DOHH2 (cell line): ENCODE results near the gene TSPAN12.

Experiments
- H3F3A ChIP-seq: fragments of 200-600 bp; sonication (generic), shearing (Covaris generic); 2 replicates; pipeline ENCODE4 v1.6.0; 2016; ENCODE audit warnings: antibody characterized with exemption, mild to moderate bottlenecking; ENCODE audit not compliant: control insufficient read depth, insufficient read depth
- H3K27ac ChIP-seq: fragments of 200-600 bp; sonication (generic); 2 replicates; pipeline ENCODE4 v1.5.1; 2014; ENCODE audit warnings: low read depth, mild to moderate bottlenecking, low read length, moderate library complexity
- H3K27me3 ChIP-seq: fragments of 200-600 bp; sonication (generic); 2 replicates; pipeline ENCODE4 v1.6.1; 2014; ENCODE audit warnings: mild to moderate bottlenecking, low read length, mixed read lengths; ENCODE audit not compliant: control insufficient read depth
- H3K36me3 ChIP-seq: fragments of 200-600 bp; sonication (generic); 2 replicates; pipeline ENCODE4 v1.6.1; 2014; ENCODE audit warnings: mild to moderate bottlenecking, low read length, moderate library complexity, mixed read lengths; ENCODE audit not compliant: control insufficient read depth
- H3K4me1 ChIP-seq: fragments of 200-600 bp; sonication (generic); 2 replicates; pipeline ENCODE4 v1.6.1; 2014; ENCODE audit warnings: mild to moderate bottlenecking, low read length, mixed read lengths; ENCODE audit not compliant: control insufficient read depth
- H3K4me2 ChIP-seq: fragments of 200-600 bp; sonication (generic); 2 replicates; pipeline ENCODE4 v1.6.0; 2014; ENCODE audit warnings: mild to moderate bottlenecking, low read length, moderate library complexity
- H3K4me3 ChIP-seq: fragments of 200-600 bp; sonication (generic); 2 replicates; pipeline ENCODE4 v1.5.1; 2014; ENCODE audit warnings: mild to moderate bottlenecking, low read length, mixed read lengths
- H3K79me2 ChIP-seq: fragments of 200-600 bp; sonication (generic); 2 replicates; pipeline ENCODE4 v1.6.1; 2014; ENCODE audit warnings: mild to moderate bottlenecking, low read length, mixed read lengths; ENCODE audit not compliant: control insufficient read depth
- H3K9me2 ChIP-seq: fragments of 200-600 bp; sonication (generic); replicated peaks from 2 replicates; pipeline ENCODE4 v1.6.1; 2014; ENCODE audit warnings: mild to moderate bottlenecking, low read length, mixed read lengths; ENCODE audit not compliant: control insufficient read depth
- H3K9me3 ChIP-seq: fragments of 200-600 bp; sonication (generic); 2 replicates; pipeline ENCODE4 v1.6.1; 2014; ENCODE audit warnings: antibody characterized with exemption, low read length, mixed read lengths; ENCODE audit not compliant: control insufficient read depth, insufficient read depth
- H4K20me1 ChIP-seq: fragments of 200-600 bp; sonication (generic); 2 replicates; pipeline ENCODE4 v1.6.0; 2014; ENCODE audit warnings: low read depth, mild to moderate bottlenecking, antibody characterized with exemption, low read length, moderate library complexity; ENCODE audit not compliant: control insufficient read depth, insufficient read depth
- EZH2phosphoT487 ChIP-seq: fragments of 200-600 bp; sonication (generic); IDR thresholded peaks from 2 replicates; pipeline ENCODE4 v1.6.1; 2017; ENCODE audit warnings: borderline replicate concordance, mild to moderate bottlenecking, antibody characterized with exemption, low read length, moderate library complexity, mixed read lengths
- TF ChIP-seq, protein P1 (sequence below): fragments of 200-600 bp; sonication (generic); IDR thresholded peaks from one replicate; pipeline ENCODE4 v1.5.1; 2014; ENCODE audit warnings: antibody characterized with exemption, mild to moderate bottlenecking, low read depth, low read length; ENCODE audit not compliant: poor library complexity, severe bottlenecking

The TSPAN12 gene

GRCh38 chr7:120825576-120825975 is 32.4 kb downstream of the TSPAN12 start:
- H3K27me3 ChIP-seq, result no peaks in the 10 kb centered on the region; the same call in 1 of the 2 replicates

DNA sequence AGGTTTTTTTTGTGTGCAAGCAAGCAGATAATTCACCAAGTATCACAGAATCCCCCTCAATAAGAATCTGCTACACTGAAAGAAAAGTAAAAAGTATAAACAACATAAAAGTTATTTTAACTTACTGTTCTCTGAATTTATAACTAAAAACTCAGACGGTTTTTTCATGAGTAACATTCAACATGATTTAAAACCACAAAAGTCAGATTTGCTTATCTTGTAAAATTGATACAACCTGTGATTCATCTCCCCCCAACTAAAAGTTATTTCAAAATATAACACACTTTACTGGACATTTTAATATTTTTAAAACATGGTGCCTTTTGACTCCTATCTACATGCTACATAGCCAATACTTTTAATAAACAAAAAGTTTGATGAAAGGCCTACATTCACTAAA is 32.8 kb downstream of the TSPAN12 start:
- no peaks in the 10 kb centered on the region for H4K20me1 ChIP-seq

More at GRCh38 chr7:120825576-120825975, 32.4 kb downstream of the TSPAN12 start:
- Histone ChIP-seq H3K4me1 (no peaks in the 10 kb centered on the region), H3K79me2 (no peaks in the 10 kb centered on the region), H4K20me1 (no peaks in the 10 kb centered on the region), H3K9me2 (no peaks in the 10 kb centered on the region), H3F3A (no peaks in the 10 kb centered on the region), H3K36me3 (no peaks in the 10 kb centered on the region), H3K9me3 (no peaks in the 10 kb centered on the region), H3K4me3 (no peak overlapping the region), H3K4me2 (no peak overlapping the region), H3K27ac (no peak overlapping the region)
- TF ChIP-seq, protein P1, sequence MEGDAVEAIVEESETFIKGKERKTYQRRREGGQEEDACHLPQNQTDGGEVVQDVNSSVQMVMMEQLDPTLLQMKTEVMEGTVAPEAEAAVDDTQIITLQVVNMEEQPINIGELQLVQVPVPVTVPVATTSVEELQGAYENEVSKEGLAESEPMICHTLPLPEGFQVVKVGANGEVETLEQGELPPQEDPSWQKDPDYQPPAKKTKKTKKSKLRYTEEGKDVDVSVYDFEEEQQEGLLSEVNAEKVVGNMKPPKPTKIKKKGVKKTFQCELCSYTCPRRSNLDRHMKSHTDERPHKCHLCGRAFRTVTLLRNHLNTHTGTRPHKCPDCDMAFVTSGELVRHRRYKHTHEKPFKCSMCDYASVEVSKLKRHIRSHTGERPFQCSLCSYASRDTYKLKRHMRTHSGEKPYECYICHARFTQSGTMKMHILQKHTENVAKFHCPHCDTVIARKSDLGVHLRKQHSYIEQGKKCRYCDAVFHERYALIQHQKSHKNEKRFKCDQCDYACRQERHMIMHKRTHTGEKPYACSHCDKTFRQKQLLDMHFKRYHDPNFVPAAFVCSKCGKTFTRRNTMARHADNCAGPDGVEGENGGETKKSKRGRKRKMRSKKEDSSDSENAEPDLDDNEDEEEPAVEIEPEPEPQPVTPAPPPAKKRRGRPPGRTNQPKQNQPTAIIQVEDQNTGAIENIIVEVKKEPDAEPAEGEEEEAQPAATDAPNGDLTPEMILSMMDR, result no peak
- no peak for TF ChIP-seq EZH2phosphoT487

GRCh38 chr7:120819861-120820260 is 38.1 kb downstream of the TSPAN12 start:
- Histone ChIP-seq H3K27me3 (peaks cover 8% of the 10 kb centered on the region), H3K9me3 (no peaks in the 10 kb centered on the region), H3K4me1 (no peaks in the 10 kb centered on the region), H3K9me2 (no peaks in the 10 kb centered on the region), H4K20me1 (no peaks in the 10 kb centered on the region), H3K4me3 (no peak overlapping the region), H3K79me2 (no peaks in the 10 kb centered on the region), H3K4me2 (no peak overlapping the region), H3F3A (no peaks in the 10 kb centered on the region), H3K36me3 (no peaks in the 10 kb centered on the region), H3K27ac (no peak overlapping the region)
- TF ChIP-seq, protein P1, result no peak

More for the DNA sequence above, 32.8 kb downstream of the TSPAN12 start:
- Histone ChIP-seq H3K27ac (no peak overlapping the region), H3K36me3 (no peaks in the 10 kb centered on the region), H3K9me2 (no peaks in the 10 kb centered on the region), H3K27me3 (peaks cover 3% of the 10 kb centered on the region; the same call in 1 of the 2 replicates), H3F3A (no peaks in the 10 kb centered on the region), H3K79me2 (no peaks in the 10 kb centered on the region), H3K9me3 (no peaks in the 10 kb centered on the region), H3K4me1 (no peaks in the 10 kb centered on the region), H3K4me3 (no peak overlapping the region), H3K4me2 (no peak overlapping the region)
- TF ChIP-seq, protein P1, result no peak
- no peak for TF ChIP-seq EZH2phosphoT487

DNA sequence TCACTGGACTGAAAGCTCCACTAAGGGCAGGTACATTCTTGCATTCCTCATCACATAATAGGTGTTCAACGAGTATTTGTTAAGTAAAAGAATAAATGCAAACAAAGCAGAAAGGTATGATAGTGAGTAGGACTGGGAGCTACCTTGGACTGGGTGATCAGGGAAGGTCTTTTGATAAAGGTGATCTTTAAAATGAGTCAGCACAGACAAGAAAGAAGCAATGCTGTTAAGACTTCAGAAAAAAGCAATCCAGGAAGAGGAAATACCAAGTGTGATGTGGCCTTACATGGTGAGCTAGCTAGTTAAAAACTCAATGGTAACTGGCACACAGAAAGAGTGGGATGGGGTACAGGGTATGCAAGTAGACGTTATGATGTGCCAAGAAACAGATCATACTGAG is 40.1 kb downstream of the TSPAN12 start:
- Histone ChIP-seq H4K20me1 (no peaks in the 10 kb centered on the region), H3K27me3 (peaks cover 21% of the 10 kb centered on the region), H3K4me2 (no peak overlapping the region), H3K36me3 (no peaks in the 10 kb centered on the region), H3K9me2 (no peaks in the 10 kb centered on the region), H3K79me2 (no peaks in the 10 kb centered on the region), H3K4me3 (no peak overlapping the region), H3F3A (no peaks in the 10 kb centered on the region), H3K27ac (no peak overlapping the region), H3K4me1 (no peaks in the 10 kb centered on the region), H3K9me3 (no peaks in the 10 kb centered on the region)
- TF ChIP-seq, protein P1, result no peak
- TF ChIP-seq EZH2phosphoT487, result no peak
